NCI-H82 treated with DMSO at 0.1 percent for 48 hours (cell line): ENCODE measurements around the gene GJA1.
"Not testable (repeated sequence)": the region's sequence is repeated elsewhere in the genome, so short reads cannot be mapped to it uniquely, and the experiment has no call there.

Experiments used
- DNase-seq: peaks from one replicate; lab custom pipeline; 2025; ENCODE audit not compliant: unreplicated experiment; lab: John Stamatoyannopoulos, UW

The GJA1 gene

GRCh38 chr6:121435444-121436069, at the start of gene GJA1:
TSS of gene GJA1 (plus strand) at chr6:121435646. CDS start at chr6:121446848, 11,202 bp downstream.
- DNase-seq = no peak

- DNase-seq = not testable (repeated sequence)
These were observed 48.9 kb upstream of the GJA1 start for GRCh38 chr6:121386551-121386950.

GRCh38 chr6:121389419-121389818, 46.0 kb upstream of the GJA1 start:
- no peak for DNase-seq

- no peak for DNase-seq
These were observed 41.5 kb upstream of the GJA1 start for GRCh38 chr6:121393731-121394505.

DNA sequence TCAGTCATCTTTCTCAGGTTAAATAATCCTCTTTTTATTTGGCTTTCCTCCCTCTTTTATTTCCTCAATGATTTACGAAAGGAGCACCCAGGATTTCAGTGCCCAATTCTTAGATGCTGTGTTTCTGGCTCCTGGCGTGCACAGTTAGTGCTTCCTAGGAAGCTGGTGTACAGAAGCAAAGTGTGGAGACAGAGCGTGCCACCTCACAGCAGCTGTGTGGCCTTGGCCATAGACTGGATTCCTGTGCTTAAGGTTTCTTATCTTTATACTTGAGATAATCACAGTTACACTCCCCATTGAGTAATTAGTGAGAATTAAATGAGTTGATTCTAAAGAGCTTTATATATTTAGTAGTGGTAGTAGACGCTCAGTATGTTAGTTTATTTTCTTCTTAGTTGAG, 39.7 kb upstream of the GJA1 start:
- no peak for DNase-seq

GRCh38 chr6:121397188-121397587, 38.3 kb upstream of the GJA1 start:
- not testable (repeated sequence) for DNase-seq

GRCh38 chr6:121398127-121398526, 37.3 kb upstream of the GJA1 start:
- DNase-seq = no peak

- DNase-seq = no peak
These were observed 35.5 kb upstream of the GJA1 start for GRCh38 chr6:121399966-121400365.

- DNase-seq = no peak
These were observed 31.5 kb upstream of the GJA1 start for GRCh38 chr6:121403964-121404363.

DNA sequence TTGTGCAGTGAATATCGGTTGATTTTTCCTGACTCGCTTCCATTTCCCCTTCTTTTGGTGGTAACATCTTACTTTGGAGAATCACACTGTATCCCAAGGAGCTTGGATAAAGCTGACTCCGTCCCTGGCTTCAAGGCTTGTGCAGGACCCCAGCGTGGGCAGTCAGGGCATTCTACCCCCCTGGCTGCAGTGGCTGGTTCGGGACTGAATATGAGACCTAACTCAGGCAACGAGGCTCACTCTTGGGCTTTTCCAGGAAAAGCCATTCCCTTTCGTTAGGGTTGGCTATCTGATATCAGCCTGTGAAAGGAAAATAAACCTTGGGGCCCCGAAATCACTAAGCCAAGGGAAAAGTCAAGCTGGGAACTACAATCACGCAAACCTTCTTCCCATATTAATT, 30.1 kb upstream of the GJA1 start:
- no peak for DNase-seq

DNA sequence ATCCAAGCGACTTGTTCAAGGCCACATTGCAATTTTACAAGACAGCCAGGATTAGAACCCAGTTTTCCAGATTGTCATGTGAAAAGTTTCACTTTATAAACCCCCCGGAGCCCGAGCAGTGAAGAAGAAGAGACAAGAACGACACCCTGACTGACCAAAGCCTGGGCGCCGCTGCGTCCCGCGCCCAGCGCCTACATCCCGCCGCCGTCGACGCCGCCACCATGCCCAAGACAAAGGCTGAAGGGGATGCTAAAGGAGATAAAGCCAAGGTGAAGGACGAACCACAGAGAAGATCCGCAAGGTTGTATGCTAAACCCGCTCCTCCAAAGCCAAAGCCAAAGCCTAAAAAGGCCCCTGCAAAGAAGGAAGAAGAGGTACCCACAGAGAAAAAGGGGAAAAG, 27.1 kb upstream of the GJA1 start:
- DNase-seq = no peak

DNA sequence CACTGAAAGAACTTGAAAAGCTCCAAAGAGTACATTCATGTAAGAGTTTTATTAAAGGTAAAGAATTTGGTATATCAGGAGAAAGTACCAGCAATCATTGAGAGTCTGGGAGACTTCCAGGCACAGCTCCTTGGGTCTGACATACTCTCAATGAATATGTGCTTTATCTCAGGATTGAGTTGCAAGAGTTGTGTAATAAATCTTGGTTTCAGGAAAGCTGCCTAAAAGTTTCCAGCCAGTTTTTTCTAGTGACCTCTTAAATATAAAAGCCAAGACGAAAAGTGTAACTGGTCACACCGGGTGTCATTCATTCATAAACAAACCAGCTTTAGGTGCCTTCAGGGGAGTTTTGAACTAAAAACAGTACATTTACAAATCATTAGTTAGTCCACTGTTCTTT, 21.6 kb upstream of the GJA1 start:
- no peak for DNase-seq

DNA sequence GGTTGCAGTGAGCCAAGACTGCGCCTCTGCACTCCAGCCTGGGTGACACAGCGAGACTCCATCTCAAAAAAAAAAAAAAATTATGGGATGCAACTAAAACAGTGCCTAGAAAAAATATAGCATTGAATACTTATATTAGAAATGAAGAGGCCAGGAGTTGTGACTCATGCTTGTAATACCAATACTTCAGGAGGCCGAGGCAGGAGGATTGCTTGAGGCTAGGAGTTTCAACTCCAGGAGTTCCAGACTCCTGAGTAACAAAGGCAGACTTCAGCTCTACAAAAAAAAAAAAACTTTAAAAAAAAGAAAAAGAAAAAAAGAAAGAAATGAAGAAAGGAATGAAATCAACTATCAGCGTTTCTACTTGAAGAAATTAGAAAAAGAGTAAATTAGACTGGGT, 17.1 kb upstream of the GJA1 start:
- no peak for DNase-seq

- no peak for DNase-seq
These were observed 8.8 kb upstream of the GJA1 start for GRCh38 chr6:121426686-121427085.

DNA sequence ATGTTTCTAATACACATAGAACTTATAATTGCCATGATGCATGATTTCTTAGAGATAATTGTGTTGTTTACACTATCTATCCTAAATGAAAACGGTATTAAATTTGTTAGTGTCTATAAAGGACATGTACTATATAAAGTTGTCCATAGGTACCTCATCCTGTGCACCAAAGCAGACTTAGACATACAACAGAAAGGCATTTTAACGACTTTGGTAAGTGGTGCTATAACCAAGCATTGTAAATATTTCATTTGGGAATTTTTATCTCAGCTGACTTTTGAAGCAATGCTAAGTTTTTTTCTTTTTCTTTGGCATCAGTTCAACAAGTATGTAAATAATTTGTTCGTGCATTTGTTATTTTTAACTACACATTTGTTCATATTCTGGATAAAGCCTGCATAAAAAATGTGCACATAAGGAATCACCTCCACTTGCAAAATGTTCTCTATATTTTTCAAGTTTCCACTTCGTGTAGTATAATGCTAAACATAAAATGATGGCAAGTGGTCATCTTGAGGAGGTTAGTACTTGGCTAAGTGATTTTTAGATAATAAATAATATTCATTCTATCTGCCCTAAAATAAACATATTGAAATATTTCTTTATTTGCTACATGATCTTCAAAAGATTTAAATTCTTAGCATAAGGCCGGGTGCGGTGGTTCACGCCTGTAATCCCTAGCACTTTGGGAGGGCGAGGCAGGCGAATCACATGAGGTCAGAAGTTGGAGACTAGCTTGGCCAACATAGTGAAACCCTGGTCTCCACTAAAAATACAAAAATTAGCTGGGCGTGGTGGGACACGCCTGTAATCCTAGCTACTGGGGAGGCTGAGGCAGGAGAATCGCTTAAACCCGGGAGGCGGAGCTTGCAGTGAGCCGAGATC, 6.3 kb upstream of the GJA1 start:
- no peak for DNase-seq

DNA sequence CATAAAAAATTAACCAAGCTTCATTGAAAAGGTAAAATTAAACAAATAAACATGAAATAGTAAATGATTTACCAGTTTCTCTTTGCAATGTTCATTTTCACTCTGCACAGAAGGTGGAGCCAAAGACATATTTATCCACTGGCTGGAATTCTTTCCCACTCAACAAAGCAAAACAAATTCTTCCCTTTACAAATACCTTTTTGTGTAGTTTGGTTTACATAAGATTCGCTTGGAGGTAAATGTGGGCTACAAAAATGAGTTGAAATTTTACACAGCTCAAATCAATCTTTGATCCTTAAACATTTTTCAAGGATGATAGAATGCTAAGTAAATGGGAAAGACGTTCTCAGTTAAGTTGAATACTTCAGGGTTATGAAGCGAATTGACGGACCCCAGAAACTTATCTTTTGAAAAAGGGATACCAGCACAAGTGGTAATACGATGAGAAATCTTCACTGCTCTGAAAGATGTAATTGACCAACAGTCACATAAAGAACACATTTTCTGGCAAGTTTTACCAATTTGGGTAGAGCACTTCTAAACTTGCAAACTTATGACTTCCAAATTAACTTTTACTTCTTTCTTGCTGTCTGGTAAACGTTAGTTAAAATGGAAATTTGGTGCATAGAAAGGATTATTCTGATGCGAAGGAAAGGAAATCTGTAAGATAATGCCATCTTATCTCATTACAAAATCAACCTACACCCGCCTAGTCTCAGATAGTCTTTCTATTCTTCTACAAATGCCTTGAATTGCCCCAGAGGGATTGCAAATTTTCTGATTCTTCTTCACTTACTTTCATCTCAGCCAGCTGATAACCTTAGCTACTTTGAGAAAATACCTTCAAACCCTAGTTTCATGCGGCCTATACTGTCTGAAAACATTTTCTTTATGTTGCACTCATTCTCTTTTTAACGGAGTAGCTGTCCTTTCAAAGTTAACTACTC, 4.7 kb upstream of the GJA1 start:
- peak; percentile 17 for DNase-seq

DNA sequence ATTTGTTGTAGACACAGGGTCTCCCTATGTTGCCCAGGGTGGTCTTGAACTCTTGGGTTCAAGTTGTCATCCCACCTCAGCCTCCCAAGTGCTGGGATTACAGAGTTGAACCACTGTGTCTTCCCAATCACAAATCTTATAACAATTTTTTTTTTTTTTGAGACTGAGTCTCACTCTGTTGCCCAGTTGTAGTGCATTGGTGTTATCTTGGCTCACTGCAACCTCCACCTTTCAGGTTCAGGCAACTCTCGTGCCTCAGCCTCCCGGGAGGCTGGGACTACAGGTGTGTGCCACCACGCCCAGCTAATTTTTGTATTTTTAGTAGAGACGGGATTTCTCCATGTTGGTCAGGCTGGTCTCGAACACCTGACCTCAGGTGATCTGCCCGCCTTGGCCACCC, 3.7 kb upstream of the GJA1 start:
- not testable (repeated sequence) for DNase-seq

- no peak for DNase-seq
These were observed 1.2 kb upstream of the GJA1 start for GRCh38 chr6:121434037-121434770.

DNA sequence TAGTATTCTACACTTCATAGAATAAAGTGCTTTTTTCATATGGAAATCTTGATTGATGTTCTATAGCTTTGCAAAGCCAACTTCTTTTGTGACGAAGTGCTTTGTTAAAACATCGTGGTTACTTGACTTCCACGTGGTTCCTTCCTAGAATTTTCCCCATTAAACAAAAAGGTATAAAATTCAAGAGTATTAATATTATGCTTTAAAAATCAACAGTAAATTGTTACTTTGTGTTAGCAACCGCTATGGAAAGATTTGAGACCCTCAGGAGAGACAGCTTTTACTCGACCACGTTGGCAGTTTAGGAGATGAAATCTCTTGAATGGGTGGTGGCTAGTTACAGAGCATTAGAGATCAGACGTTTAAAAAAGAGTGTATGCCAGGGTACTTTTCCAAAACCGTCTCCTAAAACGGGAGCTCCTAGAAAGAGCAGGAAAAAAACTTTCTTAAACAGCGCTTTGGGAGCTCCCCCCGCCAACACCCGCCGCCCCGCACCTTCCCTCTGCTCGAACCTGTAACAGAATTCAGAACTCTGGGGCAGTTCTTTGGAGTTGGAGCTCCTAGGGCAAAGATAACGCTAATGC, 920 bp downstream of the GJA1 start:
- DNase-seq = no peak
